HepG2 (cell line): ENCODE results near the gene TEX12.

Experiments
- CTCF ChIP-seq: sonication (generic); formaldehyde crosslinking; IDR thresholded peaks from 2 replicates; pipeline ENCODE4 v1.5.0; 2020; ENCODE audit warnings: mild to moderate bottlenecking, missing genetic modification reagents, moderate library complexity
- EZH2 ChIP-seq: conservative IDR thresholded peaks from 2 replicates; pipeline ENCODE4 v1.6.1; 2012; ENCODE audit warnings: mild to moderate bottlenecking, low read depth, low read length, moderate library complexity
- MTF1 ChIP-seq: sonication (generic); formaldehyde crosslinking; IDR thresholded peaks from 2 replicates; pipeline ENCODE4 v1.5.0; 2020; ENCODE audit warnings: missing genetic modification reagents
- NPAS2 ChIP-seq: sonication (generic); formaldehyde crosslinking; IDR thresholded peaks from 2 replicates; pipeline ENCODE4 v1.8.0; 2022; ENCODE audit warnings: mild to moderate bottlenecking, missing genetic modification reagents, borderline replicate concordance
- ZNF382 ChIP-seq: sonication (generic); formaldehyde crosslinking; IDR thresholded peaks from 2 replicates; pipeline ENCODE4 v1.5.0; 2020; ENCODE audit warnings: missing genetic modification reagents, mild to moderate bottlenecking, borderline replicate concordance
- ZNF569 ChIP-seq: sonication (generic); formaldehyde crosslinking; IDR thresholded peaks from 2 replicates; pipeline ENCODE4 v1.5.0; 2020; ENCODE audit warnings: mild to moderate bottlenecking, missing genetic modification reagents, moderate library complexity, borderline replicate concordance
- ZZZ3 ChIP-seq: sonication (generic); formaldehyde crosslinking; IDR thresholded peaks from 2 replicates; pipeline ENCODE4 v1.4.0; 2020; ENCODE audit warnings: missing genetic modification reagents, mild to moderate bottlenecking, borderline replicate concordance

- TF ChIP-seq ZZZ3 (CRISPR knock-in tag) (no peak), MTF1 (CRISPR knock-in tag) (no peak), EZH2 (no peak), ZNF569 (no peak), NPAS2 (CRISPR knock-in tag) (no peak), CTCF (no peak), ZNF382 (no peak)
Measured at GRCh38 chr11:112128483-112129121, 38.6 kb upstream of the TEX12 start.
